ENCODE data around the gene RLN3.

DNA sequence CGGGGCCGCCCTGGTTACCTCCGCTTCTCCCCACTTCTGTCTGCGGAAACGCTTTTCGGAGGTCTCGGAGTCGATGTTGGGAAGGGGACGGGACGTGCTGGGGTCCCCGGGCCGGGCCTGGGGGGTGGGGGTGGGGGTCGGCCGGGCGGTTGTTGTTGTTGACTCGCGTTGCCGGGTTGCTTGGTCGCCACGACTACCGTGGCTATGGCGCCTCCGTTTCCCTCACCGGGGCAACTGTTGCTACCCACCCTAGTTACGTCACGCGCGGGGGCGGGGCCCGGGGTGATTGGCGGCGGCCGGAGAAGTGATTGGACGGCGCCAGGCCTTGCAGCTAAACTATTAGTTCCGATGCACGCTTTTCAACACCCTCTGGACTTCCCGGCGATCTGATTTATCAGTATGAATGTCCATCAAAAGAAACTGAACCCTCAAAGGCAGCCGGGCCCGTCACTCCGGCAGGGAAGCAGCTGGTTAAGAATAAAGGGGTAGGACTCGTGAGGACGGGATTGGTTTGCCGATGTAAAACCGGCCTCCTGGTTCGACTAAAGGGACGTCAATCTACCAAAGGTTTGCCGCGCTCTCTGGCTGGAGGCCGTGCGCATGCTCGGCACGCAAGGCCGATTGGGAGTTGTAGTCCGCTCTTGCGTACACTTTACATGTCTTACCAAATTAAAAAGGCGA, 21.7 kb upstream of the RLN3 start, which contains the start of gene RFX1:
- TF ChIP-seq ZNF274 (IDR thresholded peaks at IDR 0.05; ENCODE audit: low read depth, low read length) (no peak), YY1 (IDR thresholded peaks at IDR 0.05; ENCODE audit: insufficient read depth, insufficient read length) (peak; percentile 67), SUZ12 (IDR thresholded peaks at IDR 0.05; ENCODE audit: extremely low read depth, insufficient read depth, insufficient read length) (no peak)
